B cell (primary cell): ENCODE measurements around the gene CGB1. TPM values are rescaled to one million over a fixed set of nuclear protein-coding genes. Genes with fewer than 3 reads are reported as not detected.

Experiments used
- ATAC-seq: fragments of 200-7000 bp; cut with Tn5 transposase; one replicate; pipeline ENCODE4 v1.10.0; 2021; ENCODE audit warnings: low read depth, mild to moderate bottlenecking, moderate number of reproducible peaks, moderate library complexity
- CTCF ChIA-PET: fragments of 350-600 bp; sonication (Branson Sonifier 250); formaldehyde crosslinking; loops from one replicate; lab custom pipeline; 2021; ENCODE audit warnings: antibody characterized with exemption, inconsistent platforms; lab: Charles Lee
- POLR2A ChIA-PET: fragments of 350-600 bp; sonication (Branson Sonifier 250); formaldehyde crosslinking; loops from one replicate; lab custom pipeline; 2021; ENCODE audit warnings: antibody characterized with exemption; lab: Charles Lee
- DNase-seq: peaks from one replicate; pipeline ENCODE4 v3.0.0; 2013
- H2AFZ ChIP-seq: 2 replicates; pipeline ENCODE4 v1.6.1; 2012; ENCODE audit warnings: mild to moderate bottlenecking, low read depth, low read length; ENCODE audit not compliant: insufficient read depth, poor library complexity, severe bottlenecking
- H3K27ac ChIP-seq, 2 donors: 1 replicate in 1 of 2; 2 replicates in 1 of 2; pipeline ENCODE4 v1.5.1; 2012 to 2013; ENCODE audit warnings: low read length in 2 of 2, mild to moderate bottlenecking in 2 of 2, moderate library complexity in 1 of 2
- H3K27me3 ChIP-seq, 4 experiments: fragments of 200-600 bp in 1 of 4; sonication (generic) in 1 of 4; replicated peaks in 1 of 4; 1 replicate in 2 of 4; 2 replicates in 2 of 4; pipeline versions ENCODE4 v1.6.1 to v1.7.0; 2013 to 2016; ENCODE audit warnings: low read length in 3 of 4, mild to moderate bottlenecking in 2 of 4, mixed read lengths in 1 of 4, moderate library complexity in 1 of 4; ENCODE audit not compliant: insufficient read depth in 4 of 4, control insufficient read depth in 3 of 4; ENCODE audit errors: control extremely low read depth in 1 of 4
- H3K36me3 ChIP-seq, 2 experiments: replicated peaks in 1 of 2; 1 replicate in 1 of 2; 2 replicates in 1 of 2; pipeline versions ENCODE4 v1.6.1 to v1.7.1; 2013; ENCODE audit warnings: low read length in 1 of 2; ENCODE audit not compliant: insufficient read depth in 2 of 2, control insufficient read depth in 1 of 2; ENCODE audit errors: control extremely low read depth in 1 of 2, extremely low read depth in 1 of 2
- H3K4me1 ChIP-seq, 2 donors: fragments of 200-600 bp in 1 of 2; sonication (generic) in 1 of 2; 1 replicate in 1 of 2; 2 replicates in 1 of 2; pipeline versions ENCODE4 v1.5.1 to v1.6.1; 2013 to 2017; ENCODE audit warnings: low read length in 2 of 2; ENCODE audit not compliant: control insufficient read depth in 2 of 2, insufficient read depth in 2 of 2
- H3K4me2 ChIP-seq: replicated peaks from 2 replicates; pipeline ENCODE3; 2012; ENCODE audit warnings: mild to moderate bottlenecking, low read depth, low read length; ENCODE audit not compliant: poor library complexity, severe bottlenecking
- H3K4me3 ChIP-seq, 5 experiments: fragments of 200-600 bp in 1 of 5; sonication (generic) in 1 of 5; 1 replicate in 3 of 5; 2 replicates in 2 of 5; pipeline versions ENCODE4 v1.5.1 to v1.7.0; 2011 to 2016; ENCODE audit warnings: low read length in 4 of 5, mild to moderate bottlenecking in 4 of 5, low read depth in 2 of 5, control low read depth in 1 of 5, moderate library complexity in 1 of 5; ENCODE audit not compliant: insufficient read depth in 1 of 5; ENCODE audit errors: control extremely low read depth in 1 of 5, extremely low read depth in 1 of 5
- H3K79me2 ChIP-seq: fragments of 200-600 bp; sonication (generic); one replicate; pipeline ENCODE4 v1.6.0; 2016; ENCODE audit warnings: low read length; ENCODE audit not compliant: control insufficient read depth, insufficient read depth
- H3K9ac ChIP-seq: fragments of 200-600 bp; sonication (generic); 2 replicates; pipeline ENCODE4 v1.6.1; 2017; ENCODE audit warnings: mild to moderate bottlenecking, low read length, moderate library complexity
- H3K9me3 ChIP-seq, 3 donors: one replicate each; pipeline versions ENCODE4 v1.6.1 to v1.7.1; 2013; ENCODE audit warnings: low read length in 2 of 3; ENCODE audit not compliant: control insufficient read depth in 2 of 3, insufficient read depth in 1 of 3; ENCODE audit errors: control extremely low read depth in 1 of 3
- H4K20me1 ChIP-seq: 2 replicates; pipeline ENCODE4 v1.6.0; 2012; ENCODE audit warnings: mild to moderate bottlenecking, low read length; ENCODE audit not compliant: insufficient read depth, control insufficient read depth, poor library complexity, severe bottlenecking
- H3K27ac Mint-ChIP-seq: one replicate; pipeline ENCODE4 v1.8.0; 2021; ENCODE audit warnings: mixed read lengths
- H3K27me3 Mint-ChIP-seq: one replicate; pipeline ENCODE4 v1.8.0; 2021; ENCODE audit warnings: mixed read lengths
- H3K4me1 Mint-ChIP-seq: one replicate; pipeline ENCODE4 v1.8.0; 2021; ENCODE audit warnings: mixed read lengths
- H3K4me3 Mint-ChIP-seq: one replicate; pipeline ENCODE4 v1.8.0; 2021; ENCODE audit warnings: mixed read lengths
- H3K9me3 Mint-ChIP-seq: one replicate; pipeline ENCODE4 v1.8.0; 2022; ENCODE audit warnings: mixed read lengths; ENCODE audit not compliant: insufficient read depth
- EZH2 ChIP-seq: IDR thresholded peaks from 2 replicates; pipeline ENCODE4 v1.6.1; 2012; ENCODE audit warnings: borderline replicate concordance, low read depth, mild to moderate bottlenecking, moderate library complexity, low read length; ENCODE audit not compliant: insufficient read depth, poor library complexity, severe bottlenecking
- WGBS: methylation state at CpG from one replicate; pipeline ENCODE4 v1.1.5; 2013; ENCODE audit warnings: missing lambda C conversion rate; ENCODE audit not compliant: insufficient coverage; 5-methylcytosine and 5-hydroxymethylcytosine counted together
- intact Hi-C: fragments of 100-400 bp; cut with micrococcal nuclease; formaldehyde crosslinking; loops from one replicate; pipeline ENCODE4 v1.10.0; 2022
- polyA plus RNA-seq: library from polyadenylated mRNA; depleted of rRNA; stranded (reverse); fragments of >200 nt; gene quantifications from 2 replicates; pipeline ENCODE4 v1.2.3, GENCODE V29; 2012
- total RNA-seq, 2 donors: library from RNA; stranded (reverse); fragments of 120-200 nt in 1 of 2; gene quantifications; 1 replicate in 1 of 2; 2 replicates in 1 of 2; pipeline versions ENCODE4 v1.2.3 to v1.2.4, GENCODE V29; 2013 to 2022
- TF ChIP-seq, protein P1 (sequence below): fragments of 200-600 bp; IDR thresholded peaks from one replicate; pipeline ENCODE4 v1.8.0; 2022; ENCODE audit warnings: antibody characterized with exemption, mild to moderate bottlenecking

Gene CGB1
- total and polyA plus RNA-seq, 2 donors (not counting 1 experiment from before 2014, with no cell fraction given), result not detected

DNA sequence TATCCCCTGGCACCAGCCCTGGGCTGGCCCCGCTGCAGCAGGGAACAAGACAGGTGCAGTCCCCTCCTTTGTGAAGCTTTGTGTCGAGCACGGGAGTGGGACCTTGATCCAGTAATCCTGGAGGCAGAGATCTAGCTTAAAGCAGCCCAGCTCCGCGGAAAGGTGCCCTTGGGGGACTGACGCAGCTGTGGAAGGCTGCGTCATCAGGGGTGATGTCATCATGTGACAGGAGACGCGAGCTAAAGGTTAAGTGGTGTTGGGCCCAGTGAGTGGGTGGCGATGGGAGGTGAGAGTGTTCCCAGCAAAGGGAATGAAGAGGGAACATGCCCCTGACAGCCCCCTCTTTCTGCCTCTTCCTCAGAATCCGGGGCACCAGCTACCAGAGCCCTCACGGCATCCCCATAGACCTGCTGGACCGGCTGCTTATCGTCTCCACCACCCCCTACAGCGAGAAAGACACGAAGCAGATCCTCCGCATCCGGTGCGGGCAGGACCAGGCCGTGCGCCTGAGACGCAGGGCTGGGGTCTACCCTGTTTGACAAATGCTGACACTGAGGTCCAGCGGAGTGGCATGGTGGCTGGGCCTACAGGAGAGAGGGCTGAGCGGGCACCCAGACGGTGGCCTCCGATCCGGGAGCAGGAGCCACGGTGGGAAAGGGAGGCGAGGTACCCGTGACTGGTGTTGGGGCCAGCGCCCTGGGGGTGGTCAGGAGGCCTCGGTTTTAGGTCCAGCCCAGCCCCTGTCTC, 22.4 kb downstream of the CGB1 start:
- ChIA-PET POLR2A (interaction anchor here (0.5 kb wide), 1 partner anchor 21 kb away, joined by 10 read pairs; the partner anchor contains the start of gene RUVBL2), CTCF (interaction anchor here (1.3 to 1.7 kb wide), 2 partner anchors 16 to 83 kb away, joined by 4 to 5 read pairs; no protein-coding TSS in a partner anchor)
- TF ChIP-seq, protein P1, sequence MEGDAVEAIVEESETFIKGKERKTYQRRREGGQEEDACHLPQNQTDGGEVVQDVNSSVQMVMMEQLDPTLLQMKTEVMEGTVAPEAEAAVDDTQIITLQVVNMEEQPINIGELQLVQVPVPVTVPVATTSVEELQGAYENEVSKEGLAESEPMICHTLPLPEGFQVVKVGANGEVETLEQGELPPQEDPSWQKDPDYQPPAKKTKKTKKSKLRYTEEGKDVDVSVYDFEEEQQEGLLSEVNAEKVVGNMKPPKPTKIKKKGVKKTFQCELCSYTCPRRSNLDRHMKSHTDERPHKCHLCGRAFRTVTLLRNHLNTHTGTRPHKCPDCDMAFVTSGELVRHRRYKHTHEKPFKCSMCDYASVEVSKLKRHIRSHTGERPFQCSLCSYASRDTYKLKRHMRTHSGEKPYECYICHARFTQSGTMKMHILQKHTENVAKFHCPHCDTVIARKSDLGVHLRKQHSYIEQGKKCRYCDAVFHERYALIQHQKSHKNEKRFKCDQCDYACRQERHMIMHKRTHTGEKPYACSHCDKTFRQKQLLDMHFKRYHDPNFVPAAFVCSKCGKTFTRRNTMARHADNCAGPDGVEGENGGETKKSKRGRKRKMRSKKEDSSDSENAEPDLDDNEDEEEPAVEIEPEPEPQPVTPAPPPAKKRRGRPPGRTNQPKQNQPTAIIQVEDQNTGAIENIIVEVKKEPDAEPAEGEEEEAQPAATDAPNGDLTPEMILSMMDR, result no peak
- TF ChIP-seq EZH2, result no peak
- H3K36me3 ChIP-seq, result peaks cover 0 to 31% of the 10 kb centered on the region in 2 experiments
- DNase-seq, result no peak
- 98% methylated on average over 26 of the region's 32 CpGs for WGBS
- peaks cover 0 to 4% (median 2%) of the 10 kb centered on the region in 4 experiments for H3K27me3 ChIP-seq
- no peak overlapping the region for H3K9ac ChIP-seq
- no peak overlapping the region for H3K4me2 ChIP-seq
- no peak overlapping the region for H3K27ac ChIP-seq
- no peaks in the 10 kb centered on the region for H4K20me1 ChIP-seq
- peaks cover 9 to 19% of the 10 kb centered on the region in 2 donors for H3K4me1 ChIP-seq
- H3K9me3 Mint-ChIP-seq, result no peaks in the 10 kb centered on the region
- H3K9me3 ChIP-seq, result no peaks in the 10 kb centered on the region
- H2AFZ ChIP-seq, result no peak overlapping the region
- no peaks in the 10 kb centered on the region for H3K27me3 Mint-ChIP-seq
- no peak for ATAC-seq
- no peaks in the 10 kb centered on the region for H3K79me2 ChIP-seq
- no peak overlapping the region for H3K4me3 Mint-ChIP-seq
- H3K4me3 ChIP-seq, result no peak overlapping the region
- intact Hi-C loops, result no loop called here
- H3K4me1 Mint-ChIP-seq, result peaks cover 13% of the 10 kb centered on the region
- H3K27ac Mint-ChIP-seq, result no peak overlapping the region

- 94% methylated on average over 15 of the region's 17 CpGs for WGBS
- H3K9ac ChIP-seq, result no peak overlapping the region
- Mint-ChIP-seq H3K27ac (no peak overlapping the region), H3K4me3 (no peak overlapping the region), H3K9me3 (no peaks in the 10 kb centered on the region), H3K27me3 (no peaks in the 10 kb centered on the region), H3K4me1 (no peaks in the 10 kb centered on the region)
- no peaks in the 10 kb centered on the region for H3K27me3 ChIP-seq
- no peaks in the 10 kb centered on the region for H3K79me2 ChIP-seq
- H3K9me3 ChIP-seq, result no peaks in the 10 kb centered on the region
- ChIA-PET CTCF (no interaction called here), POLR2A (no interaction called here)
- ATAC-seq (no peak), DNase-seq (no peak)
- no peak overlapping the region for H2AFZ ChIP-seq
- intact Hi-C loops, result no loop called here
- TF ChIP-seq EZH2, result no peak
- TF ChIP-seq, protein P1, result no peak
- no peaks in the 10 kb centered on the region for H4K20me1 ChIP-seq
- H3K36me3 ChIP-seq, result peaks cover 0 to 43% of the 10 kb centered on the region in 2 experiments
- H3K4me3 ChIP-seq, result no peak overlapping the region
- no peak overlapping the region for H3K27ac ChIP-seq
- H3K4me1 ChIP-seq, result no peaks in the 10 kb centered on the region
- H3K4me2 ChIP-seq, result no peak overlapping the region
These were observed 25.5 kb downstream of the CGB1 start for GRCh38 chr19:49011194-49011593.
